HG03060 (cell line): ENCODE results near the gene ACBD7.

Experiments
- ATAC-seq: cut with Tn5 transposase; IDR thresholded peaks from one replicate; pipeline ENCODE4 v1.9.1; 2021; ENCODE audit warnings: low read depth, moderate number of reproducible peaks; ENCODE audit not compliant: unreplicated experiment

ACBD7 gene

DNA sequence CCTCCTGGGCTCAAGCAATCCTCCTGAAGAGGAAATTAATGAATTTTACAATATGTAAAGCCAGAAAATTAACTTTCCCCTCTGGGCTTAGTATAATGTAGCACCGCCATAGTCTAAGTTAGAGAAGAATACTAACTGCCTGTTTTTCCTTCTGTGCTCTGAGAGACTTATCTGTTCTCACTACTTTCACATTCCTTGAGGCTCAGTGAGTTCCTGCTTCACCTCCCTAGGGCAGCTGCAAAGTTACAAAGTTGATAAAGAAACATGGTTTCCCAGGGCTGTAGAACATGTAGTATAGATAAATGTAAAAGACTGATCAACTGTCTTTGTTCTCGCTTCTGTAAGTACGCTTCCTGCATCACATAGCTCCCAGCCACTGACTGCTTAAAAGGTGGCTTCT, 60.8 kb downstream of the ACBD7 start:
- ATAC-seq, result no peak
